ENCODE data around the gene GLIS2.
A peak's percentile ranks its signal among the peaks of the same experiment; 100 is the strongest.

The GLIS2 gene

DNA sequence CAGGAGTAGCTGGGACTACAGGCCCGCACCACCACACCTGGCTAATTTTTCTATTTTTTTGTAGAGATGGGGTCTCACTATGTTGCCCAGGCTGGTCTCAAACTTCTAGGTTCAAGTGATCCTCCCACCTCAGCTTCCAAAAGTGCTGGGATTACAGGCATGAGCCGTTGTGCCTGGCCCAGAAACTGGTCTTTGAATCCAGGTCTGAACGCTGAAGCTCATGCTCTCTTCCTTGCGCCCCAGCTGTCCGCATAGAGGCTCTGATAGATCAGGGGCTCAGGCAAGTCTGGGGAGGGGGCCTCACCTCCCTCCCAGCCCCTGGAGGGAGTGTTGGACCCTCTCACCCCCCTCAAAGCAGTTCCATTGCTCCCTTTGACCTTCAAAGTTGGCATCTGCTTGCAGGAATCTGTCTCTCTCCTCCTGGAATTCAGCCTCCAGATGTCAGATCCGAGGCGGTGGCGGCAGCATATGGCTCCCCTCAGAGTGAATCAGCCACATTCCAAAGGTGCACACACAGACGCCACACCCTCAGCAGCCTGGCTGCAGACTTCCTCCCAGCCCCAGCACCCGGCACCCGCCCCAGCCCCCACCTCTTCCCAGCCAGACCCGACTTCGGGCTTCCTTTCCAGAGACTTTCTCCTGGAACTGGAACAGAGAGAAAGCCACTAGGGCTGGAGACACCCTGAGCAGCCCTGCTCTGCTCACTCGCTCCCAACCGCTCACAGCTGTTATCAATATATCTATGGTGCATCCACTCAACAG lies 16.9 kb upstream of the GLIS2 start:
- peak; percentile 22 for DNase-seq

DNA sequence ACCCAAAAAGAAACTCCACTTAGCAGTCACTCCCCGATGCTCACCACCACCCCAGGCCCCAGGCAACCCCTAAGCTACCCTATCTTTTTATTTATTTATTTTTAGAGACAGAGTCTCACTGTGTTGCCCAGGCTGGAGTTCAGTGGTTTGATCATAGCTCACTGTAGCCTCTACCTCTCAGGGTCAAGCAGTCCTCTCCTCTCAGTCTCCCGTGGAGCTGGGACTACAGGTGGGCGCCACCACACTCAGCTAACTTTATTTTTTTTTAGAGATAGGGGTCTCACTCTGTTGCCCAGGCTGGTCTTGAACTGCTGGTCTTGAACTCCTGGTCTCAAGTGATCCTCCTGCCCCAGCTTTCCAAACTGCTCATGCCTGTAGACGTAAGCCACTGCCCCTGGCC lies 14.7 kb upstream of the GLIS2 start:
- DNase-seq, result no peak

DNA sequence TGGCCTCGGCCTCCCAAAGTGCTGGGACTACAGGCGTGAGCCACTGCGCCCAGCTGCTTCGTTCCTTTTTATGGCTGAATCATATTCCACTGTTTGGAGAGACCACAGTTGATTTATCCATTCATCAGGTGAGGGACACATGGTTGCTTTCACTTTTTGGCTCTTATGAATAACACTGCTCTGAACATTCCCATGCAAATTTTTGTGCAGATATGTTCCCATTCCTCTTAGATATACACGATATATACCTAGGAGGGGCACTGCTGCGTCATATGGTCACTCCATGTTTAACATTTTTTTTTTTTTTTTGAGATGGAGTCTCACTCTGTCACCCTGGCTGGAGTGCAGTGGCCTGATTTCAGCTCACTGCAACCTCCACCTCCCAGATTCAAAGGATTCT lies 13.9 kb upstream of the GLIS2 start:
- DNase-seq, result no peak

DNA sequence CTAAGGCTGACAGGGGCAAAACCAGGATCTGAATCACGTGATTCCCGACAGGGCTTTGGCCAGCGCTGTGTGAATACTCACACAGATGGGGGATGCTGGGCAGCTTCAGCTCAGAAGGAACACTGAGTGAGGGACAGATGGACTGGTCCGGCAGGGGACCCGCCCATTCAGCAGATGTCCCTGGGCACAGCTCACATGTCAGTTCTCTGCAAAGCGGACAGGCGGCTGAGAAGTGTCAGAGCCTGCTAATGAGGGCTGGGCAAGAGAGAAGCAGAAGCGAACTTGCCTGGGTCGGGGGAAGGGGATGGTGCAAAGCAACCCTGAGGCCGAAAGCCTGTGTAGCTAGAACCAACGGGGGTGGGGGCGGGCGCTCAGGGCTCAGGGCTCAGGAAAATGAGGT lies 11.9 kb upstream of the GLIS2 start:
- no peak for DNase-seq

DNA sequence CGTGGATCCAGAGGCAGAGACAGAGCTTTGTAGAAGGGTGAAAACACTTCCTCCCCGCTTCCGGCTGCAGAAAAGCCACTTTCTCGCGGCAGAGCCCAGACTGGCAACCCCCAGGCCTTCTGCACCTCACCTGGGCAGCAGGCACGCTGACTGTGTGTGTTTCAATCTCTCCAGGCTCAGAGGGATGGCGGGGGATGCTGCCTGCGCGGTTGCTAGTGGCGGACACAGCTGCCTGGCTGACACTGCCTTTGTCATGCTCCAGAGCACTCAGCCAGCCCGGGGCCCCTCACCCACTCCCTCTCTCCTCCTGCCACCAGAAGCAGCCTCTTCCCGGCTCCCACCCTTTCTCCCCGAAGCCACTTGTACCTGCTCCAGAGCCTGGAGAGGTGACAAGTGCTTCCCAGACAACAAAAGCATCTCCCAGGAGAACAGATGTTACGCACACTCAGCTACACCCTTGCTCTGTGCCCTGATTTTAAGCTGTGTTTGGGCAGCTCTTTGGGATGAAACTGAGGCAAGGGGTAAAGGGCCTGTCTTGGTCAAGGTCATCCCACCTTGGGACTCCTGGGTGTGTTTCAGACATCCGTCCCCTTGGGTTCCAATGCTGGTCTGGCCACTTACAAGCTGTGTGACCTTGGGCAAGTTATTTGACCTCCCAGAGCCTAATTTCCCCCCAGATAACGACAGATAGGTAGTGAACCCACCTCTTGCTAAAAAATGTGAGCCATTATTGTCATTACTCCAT lies 9.2 kb upstream of the GLIS2 start:
- DNase-seq, result no peak

DNA sequence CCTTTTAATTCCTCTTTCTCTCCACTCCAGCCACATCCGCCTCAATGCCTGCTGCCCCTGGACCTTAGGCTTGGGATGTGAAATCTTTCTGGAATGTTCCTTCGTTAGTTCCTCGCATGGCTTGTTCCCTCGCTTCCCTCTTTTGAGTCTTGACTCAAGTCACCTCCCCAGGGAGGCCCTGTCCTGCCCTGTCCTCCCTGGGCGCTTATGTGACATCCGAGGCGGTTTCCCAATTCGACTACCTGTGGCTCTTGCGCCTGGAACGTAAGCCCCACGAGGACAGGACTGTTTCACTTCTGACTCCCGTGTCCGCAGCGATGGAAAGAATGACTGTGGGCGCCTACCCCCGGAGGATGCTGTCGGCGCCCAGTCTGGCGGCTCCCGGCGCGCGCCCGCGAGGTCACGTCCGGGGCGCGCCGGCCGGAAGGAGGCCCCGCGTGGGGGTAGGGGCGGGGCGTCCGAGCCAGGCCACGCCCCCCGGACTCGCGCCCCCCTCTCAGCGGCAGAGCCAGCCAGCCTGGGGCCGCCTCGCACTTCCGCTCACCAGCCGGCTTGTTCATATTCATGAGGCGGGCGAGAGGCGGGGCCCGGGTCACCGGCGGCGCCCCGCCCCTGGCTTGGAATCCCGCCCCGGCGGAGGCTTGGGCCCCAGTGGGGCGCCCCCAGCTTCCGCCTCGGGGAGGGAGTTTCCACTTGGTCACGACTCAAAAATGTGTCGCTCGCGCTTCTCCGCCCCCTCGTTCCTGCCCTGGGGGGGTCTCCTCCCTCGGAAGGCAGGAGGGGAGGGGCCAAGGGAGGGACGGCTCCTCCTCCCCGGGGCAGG lies 8.4 kb upstream of the GLIS2 start:
- DNase-seq, result peak; percentile 52

DNA sequence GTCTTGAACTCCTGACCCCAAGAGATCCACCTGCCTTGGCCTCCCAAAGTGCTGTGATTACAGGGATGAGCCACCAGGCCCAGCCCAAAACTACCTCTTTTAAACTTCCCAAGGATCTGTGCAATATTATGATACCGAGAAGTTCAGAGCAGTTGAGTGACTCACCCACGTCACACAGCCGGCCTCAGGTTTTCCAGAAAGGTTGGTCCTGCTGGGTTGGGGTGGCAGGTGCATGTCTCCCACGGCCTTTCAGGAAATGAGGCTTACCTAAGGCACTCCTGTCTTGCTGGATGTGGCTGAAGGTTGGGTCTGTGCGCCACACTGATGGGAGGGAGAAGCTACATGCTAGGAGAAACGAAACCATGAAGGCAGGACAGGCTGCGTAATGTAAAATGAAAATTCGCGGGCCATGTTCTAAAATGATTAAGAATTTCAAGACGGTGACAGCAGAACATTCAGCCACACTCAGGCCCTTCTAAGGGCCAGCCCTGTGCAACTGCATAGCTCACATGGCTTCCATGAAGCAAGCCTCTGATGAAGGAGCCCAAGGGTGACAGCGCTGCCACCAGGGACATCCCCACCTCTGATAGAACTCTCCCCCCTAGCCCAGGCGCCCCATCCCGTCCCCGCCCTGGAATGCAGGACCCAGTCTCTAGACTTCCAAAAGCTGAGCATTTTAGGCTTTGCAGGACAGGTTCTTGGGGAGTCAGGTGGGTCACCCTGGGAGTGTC lies 6.6 kb upstream of the GLIS2 start:
- no peak for DNase-seq

DNA sequence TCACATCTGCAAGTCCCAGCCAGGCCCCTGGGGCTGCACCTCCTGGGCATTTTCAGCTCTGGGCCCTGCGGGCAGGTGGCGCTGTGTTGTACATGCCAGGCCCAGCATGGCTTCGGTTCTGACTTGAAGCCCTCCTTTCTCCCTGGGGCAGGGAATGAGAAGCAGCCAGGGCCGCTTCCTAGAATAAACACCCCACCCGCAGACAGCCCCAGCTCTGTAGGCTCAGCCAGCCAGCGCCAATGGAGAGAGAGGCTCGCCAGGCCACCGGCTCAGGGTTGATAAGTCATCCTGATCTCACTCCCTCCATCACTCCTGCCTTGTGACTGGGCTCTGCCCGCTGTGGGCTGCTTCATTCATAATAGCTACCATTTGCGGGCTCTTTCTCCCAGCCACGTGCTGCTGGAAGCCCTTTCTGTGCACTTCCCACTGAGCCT lies 6.0 kb upstream of the GLIS2 start:
- DNase-seq, result no peak

DNA sequence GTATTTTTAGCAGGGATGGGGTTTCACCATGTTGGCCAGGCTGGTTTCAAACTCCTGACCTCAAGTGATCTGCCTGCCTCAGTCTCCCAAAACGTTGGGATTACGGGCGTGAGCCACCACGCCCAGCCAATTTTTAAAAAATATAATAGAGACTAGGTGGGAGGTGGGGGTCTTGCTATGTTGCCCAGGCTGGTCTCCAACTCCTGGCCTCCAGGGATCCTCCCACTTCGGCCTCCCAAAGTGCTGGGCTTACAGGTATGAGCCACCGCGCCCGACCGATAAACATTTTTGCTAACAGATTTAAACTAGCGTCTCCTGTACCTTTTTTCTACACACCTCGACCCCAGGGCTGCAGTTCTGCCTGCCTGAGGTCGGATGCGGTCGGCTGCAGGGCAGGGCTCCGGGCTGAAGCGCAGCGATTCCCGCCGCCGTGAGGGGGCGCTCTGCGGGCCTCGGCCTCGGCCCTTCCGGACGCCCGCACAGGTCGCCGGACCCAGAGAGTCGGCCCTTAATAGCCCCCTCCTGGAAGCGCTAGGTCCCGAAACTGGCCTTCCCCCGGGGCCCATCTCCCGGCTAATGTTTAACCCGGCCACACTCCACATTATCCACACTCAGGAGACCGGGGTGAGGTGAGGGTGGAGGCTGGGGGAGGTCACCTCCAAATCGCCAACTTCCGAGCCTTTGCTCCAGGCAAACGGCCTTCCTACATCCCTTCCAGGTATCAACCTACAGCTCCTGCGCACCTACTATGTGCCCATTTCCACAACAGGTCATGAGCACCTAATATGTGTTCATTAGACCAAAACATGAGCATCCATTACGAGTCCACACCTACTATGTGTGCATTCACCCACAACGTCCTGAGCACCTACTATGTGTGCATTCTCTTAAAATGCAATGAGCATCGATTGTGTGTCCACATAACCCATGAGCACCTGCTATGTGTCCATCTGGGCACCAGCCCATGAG lies 2.0 kb upstream of the GLIS2 start:
- DNase-seq, result no peak

DNA sequence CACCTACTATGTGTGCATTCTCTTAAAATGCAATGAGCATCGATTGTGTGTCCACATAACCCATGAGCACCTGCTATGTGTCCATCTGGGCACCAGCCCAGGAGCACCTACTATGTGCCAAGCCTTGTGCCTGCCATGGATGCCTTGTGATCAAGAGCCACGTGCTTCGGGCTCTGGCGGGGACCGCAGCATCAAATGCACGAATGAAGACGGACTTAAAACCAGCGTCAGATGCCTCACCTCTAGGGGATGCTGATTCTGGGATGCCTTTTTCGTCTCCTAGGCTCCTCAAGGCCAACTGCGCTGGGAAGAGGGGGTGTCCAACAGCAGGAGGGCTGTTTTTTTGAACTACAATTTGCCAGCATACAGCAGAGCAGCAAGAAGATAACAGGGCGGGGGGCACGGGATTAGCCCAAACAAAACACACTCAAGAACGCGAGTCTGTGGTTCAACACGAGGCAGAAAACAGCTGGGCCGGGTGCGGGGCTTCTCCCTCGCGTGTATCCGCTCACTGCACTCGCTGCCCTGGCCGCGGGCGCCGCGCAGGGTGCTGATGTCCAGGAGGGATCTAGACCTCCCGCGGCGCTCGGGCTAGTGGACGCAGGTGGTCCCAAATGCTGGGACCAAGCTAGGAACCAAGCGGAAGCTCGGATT lies 1.2 kb upstream of the GLIS2 start:
- DNase-seq, result no peak

DNA sequence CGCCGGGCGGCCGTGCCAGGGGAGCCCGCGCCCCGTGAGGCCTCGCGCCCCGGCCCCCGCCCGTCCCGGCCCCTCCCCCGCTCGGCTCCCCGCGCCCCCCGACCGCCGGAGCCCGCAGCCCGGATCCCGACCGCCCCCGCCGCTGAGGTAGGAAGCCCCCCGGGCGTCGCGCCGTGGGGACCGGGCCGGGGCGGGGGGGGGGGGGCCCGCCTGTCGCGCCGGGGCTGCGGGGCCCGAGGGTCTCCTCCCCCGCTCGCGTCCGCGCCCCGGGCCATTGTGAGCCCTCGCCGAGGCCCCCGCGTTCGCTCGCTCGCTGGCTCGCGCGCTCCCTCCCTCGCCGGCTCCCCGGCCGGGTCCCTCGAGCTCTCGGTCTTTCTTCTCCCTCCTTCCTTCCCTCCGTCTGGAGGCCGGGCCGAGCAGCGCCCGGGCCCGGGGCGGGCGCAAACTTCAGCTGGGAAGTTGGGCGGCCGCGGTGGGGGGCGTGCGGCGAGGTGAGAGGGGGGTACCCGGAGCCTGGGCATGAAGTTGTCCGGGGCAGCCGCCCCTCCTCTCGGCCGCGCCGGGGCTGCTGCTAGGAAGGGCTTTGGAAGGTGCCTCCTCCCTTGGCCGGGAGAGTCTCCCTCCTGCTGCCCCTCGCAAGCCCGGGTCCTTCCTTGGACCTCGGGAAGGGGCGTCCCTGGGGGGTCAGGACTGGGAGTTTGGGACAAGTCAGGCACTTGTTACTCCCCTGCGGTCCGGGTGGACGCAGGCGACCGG lies 419 bp downstream of the GLIS2 start:
- DNase-seq, result no peak

DNA sequence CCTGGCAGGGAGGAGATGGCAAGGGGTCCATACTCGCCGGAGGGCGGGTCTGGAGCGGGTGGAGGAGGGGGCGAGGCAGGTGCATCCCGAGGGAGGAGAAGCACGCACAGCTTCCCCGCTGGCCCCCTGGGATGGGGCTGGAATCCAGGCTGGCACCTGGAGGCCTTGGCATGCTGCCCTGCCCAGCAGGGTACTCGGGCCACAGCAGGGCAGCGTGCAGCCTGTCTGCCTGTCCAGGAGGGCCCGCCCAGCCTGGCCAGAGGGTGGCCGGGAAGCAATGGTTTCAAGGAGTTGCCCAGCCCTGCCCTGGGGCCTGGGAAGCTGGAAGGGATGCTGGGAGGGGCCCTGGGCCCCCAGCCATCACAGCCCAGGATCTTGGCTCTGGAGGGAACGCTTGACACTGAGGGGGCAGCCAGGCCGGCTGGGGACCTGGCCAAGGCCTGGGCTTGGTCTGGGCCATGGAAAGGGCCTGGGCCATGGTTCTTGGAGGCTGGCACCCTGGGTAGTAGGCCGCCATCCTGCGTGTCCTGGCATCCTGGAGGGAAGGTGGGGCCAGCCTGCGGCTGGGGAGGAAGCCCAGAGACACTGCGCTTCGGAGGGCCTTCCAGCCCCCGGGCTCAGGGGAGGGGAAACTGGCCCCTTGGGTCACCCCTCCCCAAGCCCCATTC lies 1.1 kb downstream of the GLIS2 start:
- DNase-seq, result no peak

DNA sequence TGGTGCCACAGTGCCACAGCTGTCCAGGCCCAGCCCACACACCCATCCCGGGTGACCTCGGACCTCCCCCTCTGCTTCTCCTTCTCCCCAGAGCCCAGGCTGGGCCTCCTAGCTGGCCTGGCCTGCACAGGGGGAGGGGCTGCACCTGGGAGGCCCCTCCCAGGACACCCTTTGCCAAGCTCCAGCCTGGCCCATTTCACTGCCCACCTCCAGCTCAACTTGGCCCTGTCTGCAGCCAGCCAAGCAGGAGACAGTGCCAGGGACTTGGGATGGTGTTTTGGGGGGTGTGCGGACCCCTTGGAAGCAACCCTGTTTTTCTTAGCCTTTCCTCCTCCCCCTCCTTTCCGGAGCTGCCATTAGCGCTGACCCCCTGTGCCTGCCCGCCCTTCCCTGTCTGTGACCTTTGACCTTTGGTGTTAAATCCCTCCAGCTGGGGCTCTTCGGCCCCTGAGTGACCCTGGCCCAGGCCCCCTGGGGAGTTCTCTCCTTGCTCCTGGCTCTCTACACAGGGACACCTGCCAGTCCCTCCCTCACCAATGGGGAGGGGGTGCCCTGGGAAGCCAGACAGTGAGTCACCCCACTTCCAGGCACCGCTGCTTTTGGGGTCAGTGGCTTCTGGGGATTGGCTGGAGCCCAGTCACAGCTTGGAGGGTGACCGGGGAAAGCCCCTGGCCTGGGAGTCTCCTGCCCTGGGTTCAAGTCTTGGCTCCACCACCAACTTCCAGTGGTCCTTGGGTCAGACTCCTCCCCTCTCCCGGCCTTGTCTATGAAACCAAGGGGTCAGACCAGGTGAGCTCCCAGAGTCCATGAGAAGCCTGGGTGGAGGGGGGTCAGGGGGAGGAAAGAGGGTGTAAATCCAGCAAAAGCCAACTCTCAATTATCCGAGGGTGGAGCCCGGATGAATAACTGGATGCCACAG lies 1.9 kb downstream of the GLIS2 start:
- DNase-seq, result no peak

DNA sequence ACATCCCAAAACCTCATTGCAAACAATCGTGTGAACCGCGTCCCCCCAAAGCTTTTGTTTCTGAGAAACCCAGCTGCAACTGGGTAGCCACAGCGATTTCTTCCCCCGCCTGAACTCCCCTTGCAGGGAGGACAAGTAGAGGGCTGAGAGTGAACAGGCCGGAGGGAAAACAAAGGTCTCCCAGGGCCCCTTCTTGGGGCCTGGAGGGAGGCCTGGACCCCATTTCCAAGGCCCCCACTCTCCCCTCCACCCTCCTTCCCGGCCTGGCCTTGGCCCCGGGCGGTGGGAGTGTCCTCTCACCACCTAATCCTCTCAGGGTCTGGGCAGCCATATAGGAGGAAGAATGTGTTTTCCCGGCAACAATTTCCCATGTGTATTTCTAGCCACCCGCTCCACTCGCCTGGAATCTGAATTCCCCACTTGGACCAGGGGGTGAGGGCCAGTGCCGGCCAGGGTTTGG lies 2.6 kb downstream of the GLIS2 start:
- DNase-seq, result no peak

DNA sequence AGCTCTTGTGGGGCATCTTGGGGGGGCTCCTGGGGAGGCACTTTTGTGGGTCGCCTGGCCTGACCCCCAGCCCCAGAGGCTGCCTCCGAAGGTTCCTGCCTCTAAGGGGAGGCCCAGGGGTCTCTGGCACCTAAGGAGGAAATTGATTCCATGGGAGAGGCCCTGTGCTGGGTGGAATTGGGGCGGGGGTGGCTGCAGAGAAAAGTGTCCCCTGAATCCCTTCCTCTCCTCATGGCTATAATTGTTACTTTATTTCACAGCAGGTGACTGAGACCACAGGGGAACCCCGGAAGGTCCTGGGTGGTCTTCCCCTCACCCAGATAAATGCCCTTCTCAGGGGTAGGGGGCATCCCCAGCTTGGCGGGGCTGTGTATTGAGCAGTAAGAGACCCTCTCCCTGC lies 3.1 kb downstream of the GLIS2 start:
- DNase-seq, result no peak

DNA sequence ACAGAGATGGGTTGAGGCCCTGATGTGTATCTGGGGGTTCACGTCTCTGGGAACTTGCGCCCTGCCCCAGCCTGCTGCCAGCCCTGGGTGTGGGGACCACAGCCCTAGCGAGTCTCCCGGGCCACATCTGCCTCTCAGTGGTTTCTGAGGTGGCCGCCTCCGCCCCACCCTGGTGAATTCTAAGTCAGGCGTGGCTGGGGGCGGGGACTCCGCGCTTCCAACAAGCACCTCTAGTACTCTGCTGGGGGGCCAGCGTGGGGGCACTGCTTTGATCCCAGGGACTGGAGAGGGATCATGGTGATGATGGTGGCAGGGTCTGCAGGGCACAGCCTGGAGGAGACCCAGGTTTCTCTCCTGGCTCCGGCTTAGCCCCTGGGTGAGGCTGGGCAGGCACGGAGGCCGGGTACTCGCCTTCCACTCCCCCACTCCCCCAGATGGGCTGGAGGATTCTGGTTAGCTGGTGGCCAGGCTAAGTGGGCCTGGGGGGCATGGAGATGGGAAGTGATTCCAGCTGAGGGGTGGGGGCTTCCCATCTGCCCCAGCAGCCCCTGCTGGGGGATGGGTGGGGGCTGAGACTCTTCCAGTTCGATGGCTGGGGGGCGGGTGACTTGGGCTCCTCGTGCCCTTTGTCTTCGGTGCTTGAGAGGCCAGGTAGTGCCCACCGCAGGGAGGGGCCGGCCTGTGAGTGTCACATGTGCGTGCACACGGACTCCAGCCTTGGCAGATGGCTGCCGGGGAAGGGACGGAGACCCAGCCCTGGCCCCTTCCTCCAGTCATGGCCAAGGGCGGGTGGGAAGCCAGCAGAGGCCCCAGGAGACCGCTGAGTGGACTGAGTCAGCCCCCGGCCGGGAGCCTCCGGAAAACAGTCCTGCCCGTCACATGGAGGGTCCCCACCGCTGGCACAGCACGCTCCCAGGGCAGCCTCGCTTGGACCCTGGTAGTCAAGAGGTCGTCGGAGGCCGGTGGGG lies 3.9 kb downstream of the GLIS2 start:
- no peak for DNase-seq

DNA sequence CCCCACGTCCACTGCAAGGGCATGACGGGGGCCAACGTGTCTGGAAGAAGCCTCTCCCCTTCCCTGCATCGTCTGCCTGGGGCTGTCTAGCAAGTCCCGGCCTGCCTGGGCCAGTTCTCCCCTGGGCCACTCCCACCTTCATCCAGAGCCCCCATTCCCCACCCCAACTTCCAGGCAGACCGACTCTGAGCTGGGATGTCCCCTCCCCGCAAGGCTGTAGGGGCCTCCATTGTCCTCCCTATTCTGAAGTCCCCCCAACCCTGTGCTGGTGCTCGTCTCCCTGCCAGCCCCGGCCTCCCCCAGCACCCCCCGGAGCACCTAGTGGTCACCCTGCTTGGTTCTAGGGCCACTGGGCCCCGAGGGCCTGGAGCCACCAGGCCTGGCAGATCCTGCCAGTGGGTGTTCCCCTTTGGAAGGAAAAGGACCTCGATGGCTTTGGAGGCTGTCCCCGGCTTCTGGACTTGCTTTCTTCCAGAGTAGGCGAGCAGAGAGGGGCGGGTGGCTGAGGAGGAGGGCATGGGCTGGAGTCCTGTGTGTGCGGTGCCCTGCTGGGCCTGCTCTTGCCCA lies 4.8 kb downstream of the GLIS2 start:
- no peak for DNase-seq
